A549 (cell line): ENCODE measurements around the gene PFKFB4.

Experiments used
- CTCF ChIP-seq: fragments of >200 bp; sonication (Bioruptor Twin); formaldehyde crosslinking; IDR thresholded peaks from 3 replicates; pipeline ENCODE4 v1.5.1; 2016
- EP300 ChIP-seq, 2 experiments: fragments of >200 bp; sonication (Bioruptor Twin); formaldehyde crosslinking; IDR thresholded peaks; 2 replicates in 1 of 2; 3 replicates in 1 of 2; pipeline ENCODE4 v1.6.1; 2016 to 2017
- KDM1A ChIP-seq: fragments of 200-600 bp; sonication (generic); IDR thresholded peaks from 2 replicates; pipeline ENCODE4 v1.6.1; 2016; ENCODE audit warnings: low read depth, mild to moderate bottlenecking

GRCh38 chr3:48469046-48469915, 87.3 kb downstream of the PFKFB4 start:
- no peak for TF ChIP-seq CTCF
- TF ChIP-seq KDM1A = no peak
- TF ChIP-seq EP300 (IDR thresholded peaks at IDR 0.05) = no peak
